Measurements from ENCODE around the gene PIK3R6. TPM values are rescaled to one million over a fixed set of nuclear protein-coding genes. Genes with fewer than 3 reads are reported as not detected.
A peak's percentile ranks its signal among the peaks of the same experiment; 100 is the strongest.

Gene PIK3R6
- total RNA-seq, 2 donors from 2014 or later: 2.1 to 2.5 TPM

GRCh38 chr17:8838551-8839095 is 28.9 kb downstream of the PIK3R6 start:
- Histone ChIP-seq H3K9ac (ENCODE audit: extremely low read depth, low read length, poor library complexity, severe bottlenecking) (no peak overlapping the region), H3K9me3 (ENCODE audit: control insufficient read depth, low read length) (peaks cover 6% of the 10 kb centered on the region), H3K4me3 (ENCODE audit: low read length) (no peak overlapping the region), H3K27me3 (ENCODE audit: control insufficient read depth, insufficient read depth, low read length, poor library complexity, severe bottlenecking) (no peaks in the 10 kb centered on the region), H3K27ac (ENCODE audit: low read depth, low read length) (no peak overlapping the region), H3K4me1 (ENCODE audit: control insufficient read depth, insufficient read depth, low read length) (no peaks in the 10 kb centered on the region), H3K36me3 (ENCODE audit: control insufficient read depth, insufficient read depth, low read length) (no peaks in the 10 kb centered on the region)
- Mint-ChIP-seq H3K4me3 (no peak overlapping the region), H3K36me3 (ENCODE audit: low read depth) (peaks cover 7% of the 10 kb centered on the region), H3K27ac (no peak overlapping the region), H3K27me3 (ENCODE audit: insufficient read depth) (no peaks in the 10 kb centered on the region), H3K9me3 (no peaks in the 10 kb centered on the region), H3K4me1 (peaks cover 11% of the 10 kb centered on the region)
- 95 to 100% methylated on average over 4 to 12 of the region's 12 CpGs for WGBS, 2 experiments (ENCODE audit: insufficient coverage in 1 of 2, insufficient read length in 1 of 2)
- DNase-seq: peak; percentile 43
- TF ChIP-seq, protein P1, sequence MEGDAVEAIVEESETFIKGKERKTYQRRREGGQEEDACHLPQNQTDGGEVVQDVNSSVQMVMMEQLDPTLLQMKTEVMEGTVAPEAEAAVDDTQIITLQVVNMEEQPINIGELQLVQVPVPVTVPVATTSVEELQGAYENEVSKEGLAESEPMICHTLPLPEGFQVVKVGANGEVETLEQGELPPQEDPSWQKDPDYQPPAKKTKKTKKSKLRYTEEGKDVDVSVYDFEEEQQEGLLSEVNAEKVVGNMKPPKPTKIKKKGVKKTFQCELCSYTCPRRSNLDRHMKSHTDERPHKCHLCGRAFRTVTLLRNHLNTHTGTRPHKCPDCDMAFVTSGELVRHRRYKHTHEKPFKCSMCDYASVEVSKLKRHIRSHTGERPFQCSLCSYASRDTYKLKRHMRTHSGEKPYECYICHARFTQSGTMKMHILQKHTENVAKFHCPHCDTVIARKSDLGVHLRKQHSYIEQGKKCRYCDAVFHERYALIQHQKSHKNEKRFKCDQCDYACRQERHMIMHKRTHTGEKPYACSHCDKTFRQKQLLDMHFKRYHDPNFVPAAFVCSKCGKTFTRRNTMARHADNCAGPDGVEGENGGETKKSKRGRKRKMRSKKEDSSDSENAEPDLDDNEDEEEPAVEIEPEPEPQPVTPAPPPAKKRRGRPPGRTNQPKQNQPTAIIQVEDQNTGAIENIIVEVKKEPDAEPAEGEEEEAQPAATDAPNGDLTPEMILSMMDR (conservative IDR thresholded peaks at IDR 0.05): no peak

DNA sequence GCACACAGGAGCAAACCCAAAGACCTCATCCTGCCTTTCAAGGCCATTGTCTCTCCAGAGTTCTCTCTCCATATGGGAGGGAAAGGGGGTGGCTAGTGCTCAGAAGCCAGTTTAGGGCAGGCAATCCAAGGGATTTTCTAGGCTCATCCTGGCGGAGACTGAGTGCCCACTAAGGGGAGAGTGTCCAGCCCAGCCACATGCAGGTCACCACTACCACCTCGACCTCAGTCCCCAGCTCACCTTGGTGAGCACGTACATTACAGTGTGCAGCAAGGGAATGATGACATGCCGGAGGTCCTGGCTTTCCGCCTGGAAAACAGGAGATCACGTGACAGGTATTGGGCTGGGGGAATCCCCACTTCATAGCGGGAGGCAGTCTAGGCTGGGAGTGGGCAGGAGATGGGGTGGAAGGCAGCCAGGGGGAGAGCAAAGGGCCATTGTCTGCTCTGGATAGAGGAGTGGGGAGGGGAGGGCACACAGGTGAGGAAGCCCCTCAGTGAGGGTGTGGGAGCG is 29.9 kb downstream of the PIK3R6 start:
- Histone ChIP-seq H3K27ac (ENCODE audit: low read depth, low read length) (no peak overlapping the region), H3K9me3 (ENCODE audit: control insufficient read depth, low read length) (peaks cover 6% of the 10 kb centered on the region), H3K9ac (ENCODE audit: extremely low read depth, low read length, poor library complexity, severe bottlenecking) (no peak overlapping the region), H3K36me3 (ENCODE audit: control insufficient read depth, insufficient read depth, low read length) (no peaks in the 10 kb centered on the region), H3K4me3 (ENCODE audit: low read length) (no peak overlapping the region), H3K4me1 (ENCODE audit: control insufficient read depth, insufficient read depth, low read length) (no peaks in the 10 kb centered on the region), H3K27me3 (ENCODE audit: control insufficient read depth, insufficient read depth, low read length, poor library complexity, severe bottlenecking) (no peaks in the 10 kb centered on the region)
- H3K9me3 Mint-ChIP-seq: no peaks in the 10 kb centered on the region
- no peak overlapping the region for H3K4me3 Mint-ChIP-seq
- DNase-seq: peak; percentile 48
- no peaks in the 10 kb centered on the region for H3K27me3 Mint-ChIP-seq (ENCODE audit: insufficient read depth)
- peaks cover 11% of the 10 kb centered on the region for H3K4me1 Mint-ChIP-seq
- TF ChIP-seq, protein P1 (conservative IDR thresholded peaks at IDR 0.05): no peak
- 82 to 90% methylated on average over 4 to 8 of the region's 8 CpGs for WGBS, 2 experiments (ENCODE audit: insufficient coverage in 1 of 2, insufficient read length in 1 of 2)
- H3K36me3 Mint-ChIP-seq (ENCODE audit: low read depth): peaks cover 7% of the 10 kb centered on the region
- no peak overlapping the region for H3K27ac Mint-ChIP-seq

GRCh38 chr17:8836821-8837562 is 30.5 kb downstream of the PIK3R6 start:
- 91 to 95% methylated on average over 6 to 13 of the region's 15 CpGs for WGBS, 2 experiments (ENCODE audit: insufficient coverage in 1 of 2, insufficient read length in 1 of 2)
- H3K27me3 ChIP-seq (ENCODE audit: control insufficient read depth, insufficient read depth, low read length, poor library complexity, severe bottlenecking): no peaks in the 10 kb centered on the region
- peaks cover 6% of the 10 kb centered on the region for H3K9me3 ChIP-seq (ENCODE audit: control insufficient read depth, low read length)
- Mint-ChIP-seq H3K9me3 (no peaks in the 10 kb centered on the region), H3K27ac (no peak overlapping the region), H3K4me1 (peaks cover 11% of the 10 kb centered on the region), H3K36me3 (ENCODE audit: low read depth) (peaks cover 7% of the 10 kb centered on the region), H3K27me3 (ENCODE audit: insufficient read depth) (no peaks in the 10 kb centered on the region), H3K4me3 (no peak overlapping the region)
- no peak overlapping the region for H3K4me3 ChIP-seq (ENCODE audit: low read length)
- no peaks in the 10 kb centered on the region for H3K4me1 ChIP-seq (ENCODE audit: control insufficient read depth, insufficient read depth, low read length)
- no peak overlapping the region for H3K27ac ChIP-seq (ENCODE audit: low read depth, low read length)
- H3K36me3 ChIP-seq (ENCODE audit: control insufficient read depth, insufficient read depth, low read length): no peaks in the 10 kb centered on the region
- no peak overlapping the region for H3K9ac ChIP-seq (ENCODE audit: extremely low read depth, low read length, poor library complexity, severe bottlenecking)
- TF ChIP-seq, protein P1 (conservative IDR thresholded peaks at IDR 0.05): no peak
- DNase-seq: no peak
